Activated CD8-positive, alpha-beta memory T cell treated with anti-CD3 and anti-CD28 coated beads, Interleukin-2, amount 50 U/mL, for 48 hours (primary cell): ENCODE measurements around the gene RPL13.

Experiments used
- DNase-seq: peaks from one replicate; pipeline ENCODE4 v3.0.0-alpha.2; 2020

RPL13 gene

GRCh38 chr16:89600956-89601355 is 40.5 kb downstream of the RPL13 start:
- DNase-seq: no peak

DNA sequence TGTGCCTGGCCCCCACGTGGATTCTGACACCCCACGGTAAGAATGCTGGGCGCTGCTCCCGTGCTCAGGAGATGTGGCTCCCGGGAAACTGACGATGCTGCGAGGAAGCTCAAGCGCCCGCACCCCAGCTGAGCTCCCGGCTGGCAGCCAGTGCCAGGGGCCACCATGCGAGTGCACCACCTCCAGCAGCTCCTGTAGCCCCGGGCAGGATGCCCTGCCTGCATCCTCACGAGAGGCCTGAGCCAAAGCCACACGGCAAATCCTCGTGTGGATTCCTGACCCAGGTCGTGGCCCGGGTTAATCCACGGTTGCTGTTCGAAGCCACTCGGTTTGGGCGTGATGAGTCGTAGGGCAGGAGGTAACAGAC is 41.4 kb downstream of the RPL13 start:
- DNase-seq: no peak

- DNase-seq: peak; percentile 78
Measured at GRCh38 chr16:89602273-89602951, 41.9 kb downstream of the RPL13 start.

- no peak for DNase-seq
Measured at GRCh38 chr16:89602952-89603590, 42.6 kb downstream of the RPL13 start.

- DNase-seq: no peak
Measured at GRCh38 chr16:89604764-89605163, 44.3 kb downstream of the RPL13 start.

DNA sequence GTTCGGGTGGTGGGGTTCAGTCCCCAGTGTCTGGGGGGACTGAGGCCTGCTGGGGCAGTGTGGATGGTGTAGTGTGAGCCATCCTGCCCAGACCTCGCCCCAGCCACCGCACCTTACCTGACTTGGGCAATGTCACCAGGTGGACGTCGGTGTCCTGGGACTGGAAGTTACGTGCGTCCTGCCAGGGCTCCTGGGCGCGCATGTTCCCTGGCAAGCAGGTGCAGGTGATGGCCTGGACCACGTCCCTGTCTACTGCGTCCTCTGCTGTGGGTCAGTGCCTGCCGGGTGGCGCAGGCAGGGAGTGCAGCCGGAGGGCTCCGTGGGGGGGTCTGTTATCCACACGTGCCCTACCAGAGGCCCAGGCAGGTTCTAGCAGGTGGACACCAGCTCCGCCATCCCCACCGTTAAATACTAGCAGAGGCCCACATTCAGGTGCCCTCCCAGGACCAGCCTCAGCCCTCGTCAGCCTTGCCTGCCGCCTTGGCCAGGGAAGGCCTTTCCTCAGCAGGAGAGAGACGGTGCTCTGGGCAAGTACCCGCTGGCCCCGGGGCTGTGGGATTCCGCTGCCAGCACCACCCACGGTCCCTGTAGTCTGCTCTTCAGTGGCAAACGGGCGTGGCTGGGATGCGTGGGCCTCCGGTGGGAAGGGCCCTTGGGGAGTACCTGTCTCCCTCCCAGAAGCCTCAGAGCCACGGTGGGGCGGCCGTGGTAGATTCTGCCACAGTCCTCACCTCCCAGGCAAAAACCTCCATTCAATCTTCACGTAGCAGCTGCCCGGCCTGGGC is 44.9 kb downstream of the RPL13 start:
- DNase-seq: no peak

DNA sequence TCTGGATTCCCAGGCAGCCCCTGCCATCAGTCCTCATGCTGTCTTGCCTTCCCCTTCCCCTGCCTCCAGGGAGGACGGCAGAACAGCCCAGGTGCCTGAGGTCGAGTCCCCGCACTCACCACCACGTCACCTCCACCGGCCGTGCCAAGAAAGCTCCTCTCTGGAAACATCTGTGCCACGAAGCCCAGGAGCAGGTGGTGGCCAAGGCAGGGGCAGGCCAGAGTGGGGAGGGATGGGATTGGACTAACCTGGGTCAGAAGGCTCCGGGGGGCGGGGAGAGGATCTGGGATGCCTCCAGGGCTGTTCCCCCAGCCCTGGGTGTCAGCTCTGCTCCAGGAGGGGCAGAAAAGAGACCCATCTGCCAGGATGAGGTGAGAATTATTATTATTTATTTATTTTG is 45.5 kb downstream of the RPL13 start:
- no peak for DNase-seq

GRCh38 chr16:89607453-89607852 is 47.0 kb downstream of the RPL13 start:
- DNase-seq: no peak

DNA sequence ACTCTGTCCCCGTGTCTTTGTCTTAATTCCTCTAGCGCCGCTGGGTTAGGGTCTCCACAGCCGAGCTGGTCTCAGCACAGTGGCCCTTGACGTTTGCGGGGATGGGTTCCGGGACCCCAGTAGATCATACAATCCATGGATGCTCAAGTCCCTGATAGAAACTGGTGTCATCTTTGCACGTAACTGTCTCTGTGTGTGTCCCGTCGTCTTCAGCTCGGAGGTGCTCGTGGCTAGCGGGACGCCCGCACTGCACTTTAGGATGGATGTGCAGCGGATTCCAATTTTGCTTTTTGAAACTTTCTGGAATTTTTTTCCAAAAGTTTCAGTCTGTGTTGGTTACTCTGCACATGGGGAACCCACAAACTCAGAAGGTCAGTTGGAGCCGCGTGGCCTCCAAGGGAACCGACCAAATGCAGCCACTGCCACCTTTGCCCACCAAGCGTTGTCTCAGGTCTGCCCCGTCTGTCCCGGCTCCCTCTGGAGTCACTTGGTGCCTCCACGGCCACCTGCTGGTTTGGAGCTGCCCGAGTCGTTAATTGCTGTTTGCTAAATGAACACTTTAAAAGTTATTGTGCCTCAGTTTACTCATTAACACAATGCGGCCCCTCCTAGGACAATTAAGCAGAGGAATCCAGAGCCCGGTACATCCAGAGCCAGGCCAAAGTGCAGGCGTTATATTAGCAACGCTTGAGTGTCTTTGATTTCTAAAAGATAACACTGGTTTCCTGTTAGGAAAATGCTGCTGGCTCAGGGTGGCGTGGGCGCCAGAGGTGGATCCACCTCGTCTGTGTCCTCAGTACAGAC is 47.7 kb downstream of the RPL13 start:
- DNase-seq: no peak

- DNase-seq: no peak
Measured at GRCh38 chr16:89610108-89610453, 49.6 kb downstream of the RPL13 start.

- no peak for DNase-seq
Measured at GRCh38 chr16:89612415-89613166, 52.1 kb downstream of the RPL13 start.

- DNase-seq: no peak
Measured at GRCh38 chr16:89613231-89613953, 52.9 kb downstream of the RPL13 start, which contains the start of gene DPEP1. DPEP1 (plus strand) TSS chr16:89613642; CDS start chr16:89630411, 16,769 bp downstream.

DNA sequence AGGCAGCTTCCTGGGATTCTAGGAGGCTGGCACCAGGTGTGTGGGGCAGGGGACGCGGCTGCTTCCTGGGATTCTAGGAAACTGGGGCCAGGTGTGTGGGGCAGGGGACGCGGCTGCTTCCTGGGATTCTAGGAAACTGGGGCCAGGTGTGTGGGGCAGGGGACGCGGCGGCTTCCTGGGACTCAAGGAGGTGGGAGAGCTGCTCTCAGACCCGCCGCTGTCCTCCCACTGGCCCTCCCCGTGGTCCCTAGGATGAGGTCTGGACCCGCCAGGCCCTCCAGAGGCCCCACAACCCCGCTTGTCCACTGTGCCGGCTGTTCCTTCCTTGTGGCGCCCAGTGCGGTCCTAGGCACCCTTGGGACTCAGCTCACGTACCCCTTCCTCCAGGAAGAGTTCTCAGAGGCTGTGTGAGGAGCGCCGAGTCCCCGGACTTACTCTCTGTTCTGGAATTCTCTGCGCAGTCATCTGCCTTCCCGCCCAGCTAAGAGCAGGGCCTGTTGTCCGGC is 53.5 kb downstream of the RPL13 start:
- no peak for DNase-seq
